Endothelial cell of umbilical vein (primary cell): ENCODE data around the gene TENM4.

Source experiments
- EZH2 ChIP-seq: IDR thresholded peaks from 2 replicates; pipeline ENCODE4 v1.6.1; 2012; ENCODE audit warnings: borderline replicate concordance, low read depth, mild to moderate bottlenecking, moderate library complexity, low read length, inconsistent platforms; ENCODE audit not compliant: severe bottlenecking
- FOS ChIP-seq: IDR thresholded peaks from 2 replicates; pipeline ENCODE4 v1.6.1; 2011; ENCODE audit warnings: mild to moderate bottlenecking, low read length, moderate library complexity, borderline replicate concordance; ENCODE audit not compliant: insufficient read depth
- GATA2 ChIP-seq: IDR thresholded peaks from 2 replicates; pipeline ENCODE4 v1.7.0; 2011; ENCODE audit warnings: low read depth, mild to moderate bottlenecking, moderate library complexity, mixed read lengths, low read length; ENCODE audit not compliant: insufficient read length, insufficient read depth
- JUN ChIP-seq: IDR thresholded peaks from 2 replicates; pipeline ENCODE4 v1.6.1; 2011; ENCODE audit warnings: borderline replicate concordance, low read depth; ENCODE audit not compliant: insufficient read length, insufficient read depth
- MYC ChIP-seq: IDR thresholded peaks from one replicate; pipeline ENCODE4 v1.6.1; 2011; ENCODE audit warnings: mild to moderate bottlenecking, low read depth, low read length
- POLR2A ChIP-seq: IDR thresholded peaks from 2 replicates; pipeline ENCODE4 v1.6.1; 2012; ENCODE audit warnings: low read depth, mild to moderate bottlenecking, control low read depth, low read length
- POLR2AphosphoS5 ChIP-seq: IDR thresholded peaks from 2 replicates; pipeline ENCODE4 v1.6.1; 2012; ENCODE audit warnings: low read depth, mild to moderate bottlenecking, control low read depth, low read length, moderate library complexity; ENCODE audit not compliant: insufficient read depth
- TF ChIP-seq, protein P1 (sequence below), 2 donors: IDR thresholded peaks; 1 replicate in 1 of 2; 2 replicates in 1 of 2; pipeline ENCODE4 v1.5.1; 2011; ENCODE audit warnings: low read length in 2 of 2, mild to moderate bottlenecking in 2 of 2, moderate library complexity in 2 of 2, control low read depth in 1 of 2, inconsistent platforms in 1 of 2, low read depth in 1 of 2; ENCODE audit not compliant: insufficient read depth in 1 of 2; ENCODE audit errors: extremely low read depth in 1 of 2
- TF ChIP-seq, protein P2 (sequence below): IDR thresholded peaks from 2 replicates; pipeline ENCODE4 v1.6.1; 2011; ENCODE audit not compliant: insufficient read depth, insufficient read length

DNA sequence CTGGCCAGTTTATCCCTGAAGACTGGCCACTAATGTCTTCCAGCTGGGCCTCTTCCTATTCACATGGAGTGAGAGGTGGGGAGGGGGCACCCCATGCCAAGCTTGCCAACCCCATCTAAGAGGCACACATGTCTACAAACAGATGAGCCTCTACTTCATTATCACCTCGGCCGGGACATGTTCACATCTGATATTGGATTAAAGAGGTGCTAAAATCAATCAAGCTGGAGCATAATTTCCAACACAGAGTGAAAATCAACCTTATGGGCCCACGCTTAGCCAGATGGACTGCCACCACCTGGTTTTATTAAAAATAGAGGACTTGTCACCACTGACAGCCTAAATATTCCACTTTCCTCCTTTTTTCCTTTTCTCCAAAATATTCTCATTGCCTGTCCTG lies 703.5 kb downstream of the TENM4 start:
- TF ChIP-seq, protein P1, sequence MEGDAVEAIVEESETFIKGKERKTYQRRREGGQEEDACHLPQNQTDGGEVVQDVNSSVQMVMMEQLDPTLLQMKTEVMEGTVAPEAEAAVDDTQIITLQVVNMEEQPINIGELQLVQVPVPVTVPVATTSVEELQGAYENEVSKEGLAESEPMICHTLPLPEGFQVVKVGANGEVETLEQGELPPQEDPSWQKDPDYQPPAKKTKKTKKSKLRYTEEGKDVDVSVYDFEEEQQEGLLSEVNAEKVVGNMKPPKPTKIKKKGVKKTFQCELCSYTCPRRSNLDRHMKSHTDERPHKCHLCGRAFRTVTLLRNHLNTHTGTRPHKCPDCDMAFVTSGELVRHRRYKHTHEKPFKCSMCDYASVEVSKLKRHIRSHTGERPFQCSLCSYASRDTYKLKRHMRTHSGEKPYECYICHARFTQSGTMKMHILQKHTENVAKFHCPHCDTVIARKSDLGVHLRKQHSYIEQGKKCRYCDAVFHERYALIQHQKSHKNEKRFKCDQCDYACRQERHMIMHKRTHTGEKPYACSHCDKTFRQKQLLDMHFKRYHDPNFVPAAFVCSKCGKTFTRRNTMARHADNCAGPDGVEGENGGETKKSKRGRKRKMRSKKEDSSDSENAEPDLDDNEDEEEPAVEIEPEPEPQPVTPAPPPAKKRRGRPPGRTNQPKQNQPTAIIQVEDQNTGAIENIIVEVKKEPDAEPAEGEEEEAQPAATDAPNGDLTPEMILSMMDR (IDR thresholded peaks at IDR 0.05; ENCODE audit: extremely low read depth in 1 of 2, insufficient read depth in 1 of 2, low read depth in 1 of 2, low read length in 2 of 2): no peak
- TF ChIP-seq POLR2A (no peak), POLR2AphosphoS5 (no peak), EZH2 (no peak), FOS (no peak), GATA2 (no peak), MYC (no peak), JUN (no peak)
- TF ChIP-seq, protein P2, sequence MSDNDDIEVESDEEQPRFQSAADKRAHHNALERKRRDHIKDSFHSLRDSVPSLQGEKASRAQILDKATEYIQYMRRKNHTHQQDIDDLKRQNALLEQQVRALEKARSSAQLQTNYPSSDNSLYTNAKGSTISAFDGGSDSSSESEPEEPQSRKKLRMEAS: no peak
